Stimulated activated CD4-positive, alpha-beta T cell treated with anti-CD3 and anti-CD28 coated beads, TNF-alpha, amount 100 ng/mL, for 48 hours (primary cell): ENCODE measurements around the gene AFF3.
"Not testable (repeated sequence)": the region's sequence is repeated elsewhere in the genome, so short reads cannot be mapped to it uniquely, and the experiment has no call there.

Experiments used
- DNase-seq, 3 donors: peaks; one replicate each; pipeline ENCODE4 v3.0.0-alpha.2; 2020; ENCODE audit warnings: low read depth in 3 of 3

Gene AFF3

DNA sequence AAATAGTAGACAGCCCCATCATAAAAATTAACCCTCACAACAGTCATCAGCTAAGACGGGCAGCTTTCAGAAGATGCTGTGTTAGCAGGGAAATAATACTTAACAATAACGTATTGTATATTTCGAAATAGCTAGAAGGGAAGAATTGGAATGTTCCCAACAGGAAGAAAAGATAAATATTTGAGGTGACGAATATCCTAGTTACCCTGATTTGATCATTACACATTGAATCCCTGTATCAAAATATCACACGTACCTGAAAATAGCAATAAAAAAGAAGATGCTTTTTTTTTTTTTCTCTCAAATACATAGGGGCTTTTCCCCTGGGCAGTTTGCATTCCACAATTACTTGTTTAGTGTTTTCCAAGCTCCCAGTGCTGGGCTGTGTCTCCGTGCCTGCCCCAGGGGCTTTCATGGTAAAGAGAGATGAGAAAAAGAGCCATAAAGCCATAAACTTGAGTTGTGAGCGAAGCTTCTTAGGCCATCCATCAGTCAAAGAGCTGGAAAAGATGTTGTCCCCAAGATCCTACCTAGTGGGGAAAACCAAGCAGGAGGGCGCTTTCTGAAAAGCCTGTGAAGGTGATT is 469.5 kb downstream of the AFF3 start:
- no peak for DNase-seq

DNA sequence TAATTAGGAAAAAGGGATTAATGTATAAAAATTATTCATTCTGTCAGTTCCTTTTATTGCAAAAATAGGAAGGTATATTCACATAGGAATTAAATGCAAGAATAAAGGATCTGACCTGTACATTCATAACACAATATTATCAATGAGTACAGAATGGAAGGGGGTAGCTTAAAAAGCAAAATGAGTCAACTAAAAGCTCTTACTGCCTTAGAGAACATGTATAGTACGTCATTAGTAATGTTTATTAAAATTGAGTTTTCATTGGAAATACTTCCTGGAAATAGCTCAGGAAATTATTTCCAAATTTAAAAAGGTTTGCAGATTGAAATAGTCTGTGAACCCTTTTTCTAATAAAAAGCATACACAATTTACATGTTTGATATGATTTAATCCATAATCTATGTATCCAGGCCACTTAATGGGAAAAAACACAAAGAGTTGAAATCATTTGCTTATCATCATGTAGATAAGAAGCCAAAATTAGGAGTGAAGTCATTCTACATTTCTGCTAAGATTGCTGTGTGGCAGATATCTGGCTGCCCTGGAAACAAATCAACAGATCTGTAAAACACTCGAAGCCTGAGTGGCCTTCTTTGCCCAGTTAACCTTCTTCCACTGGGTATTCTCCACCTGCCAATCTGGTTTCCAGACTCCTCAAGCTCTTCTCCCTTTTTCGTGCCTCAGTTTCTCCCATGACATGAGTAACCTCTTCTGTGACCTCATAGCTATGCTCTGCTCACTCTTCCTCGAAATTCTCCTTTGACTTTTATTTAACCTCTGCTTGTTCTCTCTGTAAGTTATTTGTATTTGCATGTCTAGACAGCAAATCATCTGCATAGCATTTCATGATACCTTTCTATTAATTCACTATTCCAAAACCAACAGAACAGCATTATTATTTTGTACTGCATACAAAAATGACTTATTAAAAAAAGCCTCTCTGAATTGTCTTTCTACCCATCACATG is 471.3 kb downstream of the AFF3 start:
- DNase-seq: no peak

DNA sequence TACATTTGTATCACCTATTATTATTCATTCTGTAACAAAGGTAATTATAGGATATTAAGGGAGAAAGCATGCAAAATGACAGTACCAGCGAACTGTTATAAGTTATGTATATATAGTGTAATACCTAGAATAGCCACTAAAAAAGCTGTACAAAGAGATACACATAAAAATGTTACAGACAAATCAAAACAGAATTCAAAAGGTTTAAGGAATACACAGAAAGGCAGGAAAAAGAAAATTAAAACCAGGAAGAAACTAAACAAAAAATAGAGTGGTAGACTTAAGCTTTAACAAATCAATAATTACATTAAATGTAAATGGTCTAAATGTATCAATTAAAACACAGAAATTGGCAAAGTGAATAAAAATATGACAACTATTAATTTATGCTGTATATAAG is 476.1 kb downstream of the AFF3 start:
- DNase-seq: no peak

DNA sequence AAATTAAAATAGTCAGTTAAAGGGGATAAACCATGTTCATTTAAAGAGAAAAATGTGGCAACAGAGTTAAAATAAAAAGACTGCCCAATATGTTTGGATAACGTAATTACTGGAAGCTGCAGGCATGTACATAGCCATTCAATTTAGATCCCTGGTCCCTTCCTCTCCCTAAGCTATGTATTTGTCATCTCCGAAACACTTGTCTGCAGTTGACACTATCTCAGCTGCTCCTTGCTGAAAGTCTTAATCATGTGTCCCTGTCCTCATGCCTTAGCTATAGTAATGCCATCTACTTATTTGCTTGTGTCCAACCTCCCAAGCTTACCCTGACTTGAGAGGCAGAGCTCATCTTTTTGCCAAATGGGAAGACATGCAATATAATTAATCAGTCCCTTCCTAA is 478.7 kb downstream of the AFF3 start:
- no peak for DNase-seq

DNA sequence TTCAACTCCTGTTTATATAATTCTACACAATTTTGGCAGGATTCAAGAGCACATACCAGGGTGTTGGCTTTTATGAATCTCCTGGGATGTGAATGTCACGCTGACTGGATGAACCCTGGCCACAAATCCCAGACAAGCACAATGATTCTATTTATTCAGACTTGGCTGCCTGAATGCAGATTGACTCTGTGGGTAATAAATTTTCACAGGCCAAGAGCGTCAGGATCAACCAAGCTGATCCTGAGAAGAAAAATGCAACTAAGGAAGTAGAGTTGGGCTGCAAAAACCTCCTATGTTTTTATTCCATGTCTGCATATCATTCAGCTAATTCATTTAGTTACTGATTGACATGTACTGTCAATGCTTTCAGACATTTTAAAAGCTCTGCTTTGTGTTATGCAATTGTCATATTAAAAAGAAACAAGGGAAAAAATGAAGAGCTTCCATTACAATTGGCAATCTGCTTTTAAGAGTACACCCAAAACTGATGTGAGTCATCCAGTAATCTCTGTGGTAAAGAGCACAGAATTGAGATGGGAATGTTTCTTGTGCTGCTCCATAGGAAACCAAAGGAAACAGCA is 479.5 kb downstream of the AFF3 start:
- no peak for DNase-seq

DNA sequence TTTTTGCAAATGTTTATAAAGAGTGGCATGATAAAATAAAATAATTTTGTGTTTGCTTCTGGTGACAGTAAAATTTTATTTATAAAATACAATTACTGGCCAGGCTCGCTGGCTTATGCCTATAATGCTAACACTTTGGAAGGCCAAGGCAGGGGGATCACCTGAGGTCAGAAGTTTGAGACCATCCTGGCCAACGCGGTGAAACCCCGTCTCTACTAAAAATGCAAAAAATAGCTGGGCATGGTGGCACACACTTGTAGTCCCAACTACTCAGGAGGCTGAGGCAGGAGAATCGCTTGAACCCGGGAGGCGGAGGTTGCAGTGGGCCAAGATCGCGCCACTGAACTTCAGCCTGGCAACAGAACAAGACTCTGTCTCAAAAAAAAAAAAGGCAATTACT is 480.6 kb downstream of the AFF3 start:
- DNase-seq: not testable (repeated sequence)

DNA sequence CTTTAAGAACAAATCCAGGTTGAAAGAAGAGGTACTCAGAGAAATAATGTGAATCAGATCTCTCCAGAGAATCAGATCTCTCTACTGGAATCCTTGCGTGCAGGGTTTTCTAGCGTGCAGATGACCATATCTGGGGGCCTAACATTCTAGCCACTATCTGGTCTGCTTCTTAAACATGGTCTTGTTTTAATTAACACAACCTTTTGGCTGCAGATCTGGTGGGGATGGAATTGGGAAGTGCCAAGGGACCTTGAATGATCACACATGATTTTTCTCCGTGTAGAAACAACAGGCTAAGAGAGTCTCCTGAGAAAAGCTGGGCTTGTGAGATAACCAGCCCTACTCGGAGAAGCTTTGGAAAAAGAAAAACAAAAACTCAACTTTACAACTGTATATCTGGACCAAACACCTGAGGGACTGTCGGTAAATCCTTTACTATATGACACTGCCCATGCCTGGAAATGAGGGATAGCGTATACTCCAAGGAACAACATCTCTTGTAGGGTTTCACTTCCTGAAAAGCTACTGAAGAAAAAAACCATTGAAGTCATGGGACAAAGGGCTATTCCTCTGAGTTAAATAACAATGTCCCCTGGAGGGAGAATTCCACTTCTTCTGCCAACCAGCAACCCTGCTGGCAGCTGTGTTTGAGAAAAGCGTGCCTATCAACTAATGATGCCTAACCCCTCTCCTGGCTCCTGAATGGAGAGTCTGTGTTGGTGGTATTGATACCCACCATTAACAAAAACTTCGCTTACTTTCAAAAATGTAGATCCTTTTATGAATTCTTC is 481.6 kb downstream of the AFF3 start:
- no peak for DNase-seq

DNA sequence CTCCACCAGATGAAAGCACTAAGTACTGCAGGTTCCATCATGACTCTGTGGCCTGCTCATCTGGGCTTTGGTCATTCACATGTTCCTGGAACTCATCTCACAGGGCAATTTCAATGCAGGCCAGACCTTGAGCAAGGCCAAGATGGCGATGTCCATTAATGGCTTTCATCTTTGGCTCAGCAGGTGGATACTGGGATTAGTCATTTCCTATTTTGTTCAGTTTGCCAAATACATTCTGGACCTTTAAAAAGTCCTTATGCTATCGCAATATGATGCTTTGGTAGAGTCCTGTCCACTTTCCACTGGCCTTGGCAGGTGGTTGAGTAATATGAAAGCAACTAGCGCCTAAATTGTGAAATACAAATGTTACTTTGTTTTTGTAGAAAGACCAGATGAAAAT is 482.5 kb downstream of the AFF3 start:
- no peak for DNase-seq

DNA sequence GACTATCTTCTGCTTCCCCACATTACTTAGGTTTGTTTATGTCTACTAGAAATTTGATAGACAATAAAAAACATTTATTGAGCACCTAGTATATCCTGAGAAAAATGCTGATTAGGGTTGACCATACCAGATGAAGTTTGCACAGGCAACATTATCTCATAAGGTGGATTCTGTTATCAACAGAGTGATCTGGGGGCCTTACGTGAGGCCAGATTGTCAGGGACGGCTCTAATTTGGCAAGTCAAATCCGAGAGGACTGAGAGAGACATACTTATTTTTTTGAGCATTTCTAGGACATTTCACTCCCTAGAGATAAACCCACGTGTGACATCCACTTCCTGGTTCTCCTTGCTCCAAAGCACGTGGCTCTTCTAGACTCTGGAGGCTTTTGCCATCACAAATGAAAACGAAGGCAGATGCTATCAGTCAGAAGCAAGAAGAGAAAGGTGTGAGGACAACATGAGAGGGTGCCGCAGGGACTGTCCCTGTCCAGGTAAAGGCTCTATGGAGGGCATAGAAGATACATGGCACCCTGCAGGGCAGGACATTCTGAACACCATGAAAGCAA is 484.6 kb downstream of the AFF3 start:
- DNase-seq: no peak

DNA sequence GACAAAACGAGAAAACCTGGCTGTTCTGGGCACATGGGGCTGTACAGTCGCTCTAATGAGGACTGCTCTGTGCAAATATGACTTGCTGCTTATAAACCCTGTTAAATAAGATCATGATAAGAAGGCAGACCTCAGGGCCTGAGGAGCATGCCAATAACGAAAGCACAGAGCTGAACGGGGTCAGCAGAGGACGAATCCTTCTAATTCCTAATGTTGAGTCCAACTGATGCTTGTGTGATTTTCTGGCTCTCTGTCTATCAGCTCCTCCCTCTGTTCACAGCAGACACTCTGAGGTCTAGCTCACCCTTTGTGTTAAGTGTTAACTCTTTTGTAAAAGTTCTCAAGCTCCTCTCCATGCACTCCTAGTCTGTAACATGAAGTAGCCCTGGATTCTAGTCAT is 485.4 kb downstream of the AFF3 start:
- DNase-seq: no peak

DNA sequence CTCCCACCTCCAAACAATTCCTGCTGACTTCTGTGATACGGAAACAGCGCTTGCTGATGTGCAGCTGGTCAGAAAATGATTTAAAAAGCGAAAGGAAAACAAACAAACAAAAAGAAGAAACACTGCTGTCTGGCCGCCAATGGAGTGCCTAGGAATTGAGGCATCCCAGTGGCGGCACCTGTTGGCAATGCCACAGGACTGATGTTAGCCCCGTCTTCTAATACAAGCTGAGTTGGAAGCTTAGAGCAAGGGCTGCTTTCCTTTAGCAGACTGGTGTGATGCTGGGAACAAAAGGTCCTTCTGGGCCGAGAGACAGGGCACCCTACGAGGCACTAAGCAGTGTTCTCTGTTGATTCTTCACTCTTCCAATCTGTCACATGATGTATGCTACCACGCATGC is 489.0 kb downstream of the AFF3 start:
- DNase-seq: no peak

DNA sequence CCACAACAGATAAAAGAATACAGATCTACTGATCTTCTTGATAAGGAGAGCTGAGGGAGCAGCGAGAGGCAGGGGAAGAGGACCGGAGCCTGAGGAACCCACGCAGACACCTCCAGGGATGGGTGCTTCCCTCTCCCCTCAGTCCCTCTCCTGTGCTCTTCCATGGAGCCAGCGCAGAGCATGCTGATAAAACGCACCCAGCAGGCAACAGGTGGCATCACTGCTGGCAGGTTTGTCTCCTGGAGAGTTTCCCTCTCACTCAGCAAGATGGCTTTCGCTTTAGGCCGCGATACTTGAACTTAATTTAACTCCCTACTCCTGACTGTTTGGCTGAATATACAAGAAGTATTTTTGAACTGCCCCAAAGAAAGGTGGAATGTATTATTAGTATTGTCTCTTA is 489.5 kb downstream of the AFF3 start:
- DNase-seq: no peak

DNA sequence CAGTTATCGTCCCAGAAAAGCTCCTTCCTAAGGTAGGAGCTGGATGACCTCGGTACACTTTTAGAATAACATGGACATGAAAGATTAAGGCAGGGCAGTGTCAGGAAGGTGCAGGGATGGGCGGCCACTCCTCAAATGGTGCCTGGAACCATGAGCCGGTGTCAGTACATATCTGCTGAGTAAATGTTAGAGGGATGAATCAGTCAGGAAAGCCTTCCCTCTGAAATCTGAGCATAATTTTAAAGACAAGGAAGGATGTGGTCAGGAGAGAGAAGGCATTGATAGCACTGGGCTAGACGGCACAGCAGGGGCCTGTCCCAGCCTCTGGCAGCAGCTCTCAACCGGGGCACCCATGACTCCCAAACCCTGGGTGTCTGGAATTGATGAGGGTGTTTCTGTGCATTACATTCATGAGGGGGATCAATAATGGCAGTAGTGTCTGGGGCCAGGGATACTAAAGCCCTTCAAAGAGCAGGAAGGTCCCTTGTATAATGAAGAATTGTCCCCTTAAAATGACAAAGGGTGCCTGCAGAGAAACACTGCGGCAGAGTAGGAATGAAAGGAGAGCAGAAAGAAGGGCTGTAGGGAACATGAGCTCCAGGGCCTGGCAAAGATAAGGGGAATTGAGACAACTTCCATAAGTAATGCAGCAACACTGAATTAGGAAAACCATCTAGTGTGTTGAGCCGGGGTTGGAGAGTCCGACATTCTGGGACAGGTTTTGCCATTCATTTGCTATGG is 490.3 kb downstream of the AFF3 start:
- DNase-seq: no peak

DNA sequence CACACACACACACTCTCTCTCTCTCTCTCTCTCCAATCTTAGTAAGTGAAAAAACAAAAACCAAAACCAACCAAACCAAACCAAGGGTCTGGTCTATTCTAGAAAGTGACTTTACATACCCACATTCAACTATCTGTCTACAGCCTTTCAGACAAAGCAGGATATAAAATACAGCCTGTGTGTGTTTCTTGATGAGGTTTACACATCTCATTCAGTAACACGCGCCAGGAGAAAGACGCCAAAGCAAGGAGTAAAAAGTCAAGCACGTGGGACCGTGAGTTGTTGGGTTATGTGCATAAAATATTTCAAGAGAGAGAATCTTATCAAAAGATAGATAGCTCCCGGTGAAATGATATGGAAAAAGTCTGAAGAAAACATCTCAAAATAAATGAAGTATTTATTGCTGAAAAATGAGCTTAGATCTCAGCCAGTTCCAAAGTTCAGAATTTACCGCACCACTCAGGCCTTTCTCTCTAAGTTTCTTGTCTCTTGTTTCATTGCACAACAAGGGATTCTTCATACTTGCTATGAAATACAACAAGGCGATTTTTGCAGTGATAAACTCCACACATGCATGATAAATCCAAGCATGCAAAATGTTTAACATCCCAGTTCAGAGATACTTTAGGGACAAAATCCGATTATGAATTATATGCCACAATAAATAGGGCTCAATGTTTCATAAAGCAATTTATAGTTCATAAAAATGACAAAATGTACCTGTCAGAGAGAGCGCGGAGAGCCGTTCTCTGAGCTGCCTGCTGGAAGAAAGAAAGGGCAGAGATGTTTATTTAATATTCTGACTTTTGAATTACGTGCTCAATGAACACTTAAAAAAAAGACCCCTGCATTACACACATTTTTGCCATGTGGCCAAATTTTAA is 493.2 kb downstream of the AFF3 start:
- DNase-seq: no peak

DNA sequence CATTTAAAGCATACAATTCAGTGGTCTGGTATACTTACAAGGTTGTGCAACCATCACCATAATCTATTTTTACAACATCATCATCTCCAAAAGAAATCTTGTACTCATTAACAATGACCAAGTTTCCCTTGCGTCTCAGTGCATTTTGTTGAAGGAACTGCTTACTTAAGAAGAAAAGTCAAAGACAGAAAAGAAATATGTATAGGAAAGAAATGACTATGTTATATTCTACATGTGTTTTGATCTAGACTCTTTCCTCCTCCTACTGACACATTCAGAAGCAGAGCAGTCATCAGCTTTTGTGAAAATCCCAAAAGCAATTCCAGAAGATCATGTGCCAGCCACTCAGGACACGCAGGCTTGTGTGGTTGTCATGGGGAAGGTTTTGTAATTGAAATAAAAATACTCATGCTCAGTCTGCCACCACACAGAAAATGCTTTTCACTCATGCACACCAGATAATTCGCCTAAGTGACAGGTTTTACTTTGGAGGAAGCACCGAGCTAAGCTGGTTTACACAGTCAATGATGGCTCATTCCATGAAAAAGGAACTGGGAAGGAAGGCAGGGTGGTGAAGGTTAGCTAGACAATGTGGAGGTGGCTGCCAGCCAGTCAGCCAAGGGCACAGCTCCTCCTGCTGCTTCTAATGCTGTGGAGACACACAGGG is 494.1 kb downstream of the AFF3 start:
- DNase-seq: no peak

DNA sequence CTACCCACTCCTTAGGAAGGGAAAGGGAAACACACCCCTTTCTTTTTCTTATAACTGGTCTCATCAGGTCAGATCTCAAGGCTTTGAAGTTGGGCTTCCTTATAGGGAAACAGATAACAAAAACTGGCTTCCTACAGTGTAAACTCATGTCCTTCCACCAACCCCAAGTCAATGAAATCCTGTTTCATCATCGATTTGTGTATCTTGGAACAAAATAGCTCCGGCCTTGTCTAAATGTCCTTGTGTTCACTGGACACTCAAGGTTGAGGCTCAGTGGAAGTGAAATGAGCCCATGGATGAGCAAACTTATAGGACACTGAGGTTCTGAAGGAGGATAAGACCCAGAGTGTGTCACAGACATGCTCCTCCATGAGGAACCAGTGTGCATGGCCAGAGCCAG is 496.4 kb downstream of the AFF3 start:
- DNase-seq: no peak

DNA sequence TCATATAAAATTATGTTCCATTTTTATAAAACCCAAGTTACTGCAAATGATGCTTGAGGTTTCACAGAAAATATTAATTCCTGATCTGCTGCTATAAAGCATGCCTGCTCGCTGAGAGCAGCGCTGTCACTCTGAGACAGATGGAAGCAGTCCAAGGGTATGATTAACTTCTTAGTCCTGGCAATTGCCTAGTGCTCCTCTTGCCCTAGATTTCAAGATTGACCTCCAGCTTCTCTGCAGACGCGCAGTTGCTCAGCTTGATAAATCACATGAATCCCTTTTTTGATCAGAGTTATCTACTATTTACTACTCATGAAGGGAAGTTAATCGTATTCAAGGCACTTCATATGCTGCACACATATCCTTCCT is 498.0 kb downstream of the AFF3 start:
- no peak for DNase-seq

DNA sequence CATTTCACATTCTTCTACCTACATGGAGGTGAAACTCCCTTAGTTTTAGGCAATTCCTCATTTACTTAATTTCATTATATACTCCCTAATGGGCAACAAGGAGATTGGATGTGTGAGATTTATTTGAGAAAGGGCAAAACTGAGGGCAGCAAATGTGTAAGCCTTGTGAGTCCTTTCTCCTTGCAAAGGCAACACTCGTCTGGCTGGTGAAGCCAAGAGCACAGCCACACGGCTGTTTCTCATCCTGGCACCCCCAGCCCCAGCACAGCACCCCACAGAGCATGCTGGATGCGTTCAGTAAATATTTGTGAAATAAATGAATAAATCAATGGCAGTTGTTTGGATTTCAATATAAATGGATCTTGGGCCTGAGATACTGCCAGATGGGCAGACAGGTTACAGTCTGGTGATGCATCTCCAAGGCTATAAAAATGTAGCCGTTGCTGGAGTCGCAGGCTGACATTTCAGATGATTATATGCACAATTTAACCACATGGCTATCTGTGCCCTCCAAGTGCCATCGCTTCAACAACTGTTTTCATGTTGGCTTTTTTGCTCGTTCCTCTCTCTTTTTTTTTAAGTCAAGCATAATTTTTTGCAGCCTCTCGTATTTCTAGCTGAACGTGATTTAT is 498.5 kb downstream of the AFF3 start:
- DNase-seq: no peak

DNA sequence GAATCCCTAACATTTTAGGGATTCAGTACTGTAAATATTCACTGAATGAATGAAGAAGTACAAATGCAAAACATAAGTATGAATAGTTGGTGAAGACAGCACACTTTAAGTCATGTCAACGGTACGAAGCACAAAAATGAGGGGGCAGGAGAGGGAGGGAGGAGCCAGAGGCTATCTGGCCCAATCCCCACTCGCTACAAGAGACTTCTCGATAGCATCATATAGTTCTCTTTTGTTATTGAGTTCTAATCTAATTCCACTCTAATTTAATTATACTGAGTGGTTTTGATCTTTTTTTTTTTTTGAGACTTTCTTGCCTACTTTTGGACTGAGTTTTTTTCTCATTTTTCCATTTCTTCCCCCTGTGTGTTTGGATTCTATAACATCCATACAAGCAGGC is 500.4 kb downstream of the AFF3 start:
- no peak for DNase-seq
